ENCODE measurements around the gene ICE2. TPM values are rescaled to one million over a fixed set of nuclear protein-coding genes. Genes with fewer than 3 reads are reported as not detected.
A peak's percentile ranks its signal among the peaks of the same experiment; 100 is the strongest.

ICE2 gene, protein sequence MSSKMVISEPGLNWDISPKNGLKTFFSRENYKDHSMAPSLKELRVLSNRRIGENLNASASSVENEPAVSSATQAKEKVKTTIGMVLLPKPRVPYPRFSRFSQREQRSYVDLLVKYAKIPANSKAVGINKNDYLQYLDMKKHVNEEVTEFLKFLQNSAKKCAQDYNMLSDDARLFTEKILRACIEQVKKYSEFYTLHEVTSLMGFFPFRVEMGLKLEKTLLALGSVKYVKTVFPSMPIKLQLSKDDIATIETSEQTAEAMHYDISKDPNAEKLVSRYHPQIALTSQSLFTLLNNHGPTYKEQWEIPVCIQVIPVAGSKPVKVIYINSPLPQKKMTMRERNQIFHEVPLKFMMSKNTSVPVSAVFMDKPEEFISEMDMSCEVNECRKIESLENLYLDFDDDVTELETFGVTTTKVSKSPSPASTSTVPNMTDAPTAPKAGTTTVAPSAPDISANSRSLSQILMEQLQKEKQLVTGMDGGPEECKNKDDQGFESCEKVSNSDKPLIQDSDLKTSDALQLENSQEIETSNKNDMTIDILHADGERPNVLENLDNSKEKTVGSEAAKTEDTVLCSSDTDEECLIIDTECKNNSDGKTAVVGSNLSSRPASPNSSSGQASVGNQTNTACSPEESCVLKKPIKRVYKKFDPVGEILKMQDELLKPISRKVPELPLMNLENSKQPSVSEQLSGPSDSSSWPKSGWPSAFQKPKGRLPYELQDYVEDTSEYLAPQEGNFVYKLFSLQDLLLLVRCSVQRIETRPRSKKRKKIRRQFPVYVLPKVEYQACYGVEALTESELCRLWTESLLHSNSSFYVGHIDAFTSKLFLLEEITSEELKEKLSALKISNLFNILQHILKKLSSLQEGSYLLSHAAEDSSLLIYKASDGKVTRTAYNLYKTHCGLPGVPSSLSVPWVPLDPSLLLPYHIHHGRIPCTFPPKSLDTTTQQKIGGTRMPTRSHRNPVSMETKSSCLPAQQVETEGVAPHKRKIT
- total RNA-seq, result 10 to 100 TPM; 20.2 to 66.5 (median 28.7) TPM

GRCh38 chr15:60478566-60479360, at the start of gene ICE2:
ICE2 (minus strand) TSS chr15:60479142; CDS start chr15:60477977, 1,165 bp downstream.
- in situ Hi-C loops (cut with MboI; ENCODE audit: low pct_unique_long_range_greater_than_20kb in 2 of 9, low sequenced_read_pairs in 9 of 9, unreplicated experiment in 9 of 9), result no loop called here

GRCh38 chr15:60528530-60528929, 49.6 kb upstream of the ICE2 start:
- no peak for ATAC-seq (replicated peaks in 6 of 8)
- peaks cover 0 to 17% of the 10 kb centered on the region in 2 donors for H3K4me1 ChIP-seq (replicated peaks in 1 of 2)
- no peak overlapping the region for H3K27ac ChIP-seq
- no peak overlapping the region for H3K4me3 ChIP-seq
- in situ Hi-C loops (cut with MboI; ENCODE audit: low pct_unique_long_range_greater_than_20kb in 2 of 9, low sequenced_read_pairs in 9 of 9, unreplicated experiment in 9 of 9), result no loop called here
- WGBS, 10 experiments, result 75 to 100% (median 83%) methylated on average over 1 of the region's 1 CpG; no CpG with 5 or more reads in 7 of the 10 experiments

More at GRCh38 chr15:60478566-60479360, at the start of gene ICE2:
- peak; percentile 92 to 96 (median 94) for ATAC-seq (replicated peaks in 6 of 8)
- Histone ChIP-seq H3K4me3 (peak within 1 kb of the TSS; percentile 46 to 72 (median 58)), H3K4me1 (replicated peaks in 1 of 2) (peaks cover 11 to 27% of the 10 kb centered on the region in 2 donors), H3K27ac (peak within 1 kb of the TSS; percentile 87 to 94)
- WGBS, 10 experiments, result 0 to 3% (median 0%) methylated on average over 1 to 38 of the region's 57 CpGs; no CpG with 5 or more reads in 1 of the 10 experiments

DNA sequence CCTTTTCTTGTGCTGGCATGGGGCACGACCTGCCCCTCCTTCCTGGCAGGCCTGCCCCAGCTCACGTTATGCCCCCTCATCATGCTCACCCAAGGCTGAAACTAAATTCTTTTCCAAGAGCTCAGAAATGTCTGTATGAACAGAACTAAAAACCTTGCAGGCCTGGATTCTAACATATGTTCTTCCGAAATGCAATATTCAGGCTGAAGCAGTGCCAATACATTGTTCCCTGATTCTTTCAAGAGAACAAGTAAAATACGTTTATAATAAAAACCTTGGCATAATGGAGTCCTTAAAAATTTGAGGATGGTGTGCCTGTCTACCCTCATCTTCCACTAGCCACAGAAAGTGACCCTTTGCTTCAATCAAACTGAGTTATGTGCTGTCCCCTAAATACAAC, 48.5 kb upstream of the ICE2 start:
- no peak overlapping the region for H3K4me3 ChIP-seq
- ATAC-seq (replicated peaks in 6 of 8), result no peak
- no peak overlapping the region for H3K27ac ChIP-seq
- peaks cover 0 to 17% of the 10 kb centered on the region in 2 donors for H3K4me1 ChIP-seq (replicated peaks in 1 of 2)
- in situ Hi-C loops (cut with MboI; ENCODE audit: low pct_unique_long_range_greater_than_20kb in 2 of 9, low sequenced_read_pairs in 9 of 9, unreplicated experiment in 9 of 9), result no loop called here
- 73 to 100% (median 86%) methylated on average over 1 to 4 of the region's 4 CpGs; no CpG with 5 or more reads in 2 of the 10 experiments for WGBS, 10 experiments

- in situ Hi-C loops (cut with MboI; ENCODE audit: low pct_unique_long_range_greater_than_20kb in 2 of 9, low sequenced_read_pairs in 9 of 9, unreplicated experiment in 9 of 9), result no loop called here
- Histone ChIP-seq H3K4me3 (no peak overlapping the region), H3K4me1 (replicated peaks in 1 of 2) (peaks cover 0 to 10% of the 10 kb centered on the region in 2 donors), H3K27ac (no peak overlapping the region)
- peak in 7 of 8 experiments; percentile 23 to 97 (median 58) for ATAC-seq (replicated peaks in 6 of 8)
- WGBS, 10 experiments, result 0 to 100% (median 69%) methylated on average over 1 to 10 of the region's 10 CpGs
Measured at GRCh38 chr15:60526127-60526616, 47.2 kb upstream of the ICE2 start.

DNA sequence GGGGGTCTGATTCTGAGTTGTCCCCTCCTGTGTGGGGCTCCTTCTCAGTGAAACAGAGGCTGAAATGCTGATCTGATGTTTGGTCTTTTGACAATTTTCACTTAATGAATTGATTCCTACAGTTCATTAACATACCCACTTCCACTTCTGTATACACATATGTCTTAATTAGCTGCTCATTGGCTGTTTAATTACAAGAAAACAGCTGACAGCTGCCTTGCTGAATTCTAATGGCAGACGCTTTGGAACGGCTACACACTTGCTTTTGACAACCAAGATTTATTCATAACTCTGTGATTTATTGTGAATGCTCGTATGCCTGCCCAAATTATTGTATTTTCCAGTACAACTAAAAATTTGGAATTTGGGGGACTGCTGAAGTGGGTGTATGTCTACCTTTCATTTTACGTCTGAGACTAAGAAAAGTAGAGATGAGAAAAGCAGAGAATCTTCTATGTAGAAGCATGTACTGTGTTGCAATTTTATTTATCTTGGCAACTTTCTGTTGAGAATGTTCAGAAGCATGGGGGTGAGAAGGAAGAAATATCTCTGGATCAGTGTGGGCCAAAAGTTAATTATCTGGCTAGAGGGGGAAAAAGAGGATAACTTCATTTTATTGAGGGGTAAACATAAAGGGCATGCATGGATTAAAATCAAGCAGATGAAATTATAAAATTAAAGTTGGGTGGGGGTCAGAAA, 46.5 kb upstream of the ICE2 start:
- Histone ChIP-seq H3K4me1 (replicated peaks in 1 of 2) (peaks cover 0 to 10% of the 10 kb centered on the region in 2 donors), H3K4me3 (no peak overlapping the region), H3K27ac (no peak overlapping the region)
- in situ Hi-C loops (cut with MboI; ENCODE audit: low pct_unique_long_range_greater_than_20kb in 2 of 9, low sequenced_read_pairs in 9 of 9, unreplicated experiment in 9 of 9), result no loop called here
- peak in 1 of 8 experiments; percentile 2 for ATAC-seq (replicated peaks in 6 of 8)
- 38 to 100% (median 87%) methylated on average over 1 to 4 of the region's 4 CpGs for WGBS, 10 experiments

DNA sequence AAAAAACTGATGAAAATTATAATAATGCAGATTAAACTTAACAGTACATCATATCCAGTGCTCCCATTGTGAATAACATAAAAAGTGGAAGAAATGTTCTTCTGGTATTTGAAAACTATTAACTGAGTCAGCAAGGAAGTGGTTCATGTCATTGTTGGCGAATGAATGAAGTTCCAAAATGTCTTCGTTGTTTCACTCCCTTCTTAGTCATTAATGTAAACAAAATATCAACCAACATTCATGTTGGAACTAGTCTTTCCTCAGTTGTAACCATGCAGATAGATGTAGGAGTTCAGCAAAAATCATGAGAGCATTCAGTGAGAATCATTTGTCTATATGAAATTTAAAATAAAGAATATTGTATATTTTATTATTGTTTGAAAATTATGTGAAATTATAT, 44.1 kb upstream of the ICE2 start:
- in situ Hi-C loops (cut with MboI; ENCODE audit: low pct_unique_long_range_greater_than_20kb in 2 of 9, low sequenced_read_pairs in 9 of 9, unreplicated experiment in 9 of 9), result loop anchor here in 1 of 9 experiments (25.0 kb wide), 1 partner anchor 161 kb away; no protein-coding TSS in a partner anchor
- peaks cover 0 to 10% of the 10 kb centered on the region in 2 donors for H3K4me1 ChIP-seq (replicated peaks in 1 of 2)
- H3K27ac ChIP-seq, result no peak overlapping the region
- 0 to 72% (median 47%) methylated on average over 1 to 2 of the region's 2 CpGs; no CpG with 5 or more reads in 2 of the 10 experiments for WGBS, 10 experiments
- ATAC-seq (replicated peaks in 6 of 8), result no peak
- no peak overlapping the region for H3K4me3 ChIP-seq

DNA sequence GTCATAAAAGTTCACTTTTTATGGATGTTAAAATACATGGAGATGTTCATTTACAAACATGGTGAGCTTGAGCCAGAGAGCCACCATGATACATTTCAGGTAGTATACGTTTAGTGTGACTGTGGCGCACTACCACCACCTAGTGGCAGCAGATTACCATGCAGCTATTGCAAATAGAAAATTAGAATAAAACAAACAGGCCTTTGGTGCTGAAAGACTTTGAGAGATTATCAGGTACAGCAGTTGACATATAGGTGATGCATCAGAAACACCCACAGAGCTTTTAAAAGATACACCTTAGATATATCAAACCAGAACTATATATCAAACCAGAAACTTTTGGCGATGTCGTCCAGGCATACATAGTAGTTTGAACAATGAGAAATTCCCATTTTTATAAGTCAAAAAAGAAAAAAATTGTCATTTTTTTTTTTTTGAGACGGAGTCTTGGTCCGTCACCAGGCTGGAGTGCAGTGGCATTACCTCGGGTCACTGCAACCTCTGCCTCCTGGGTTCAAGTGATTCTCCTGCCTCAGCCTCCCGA, 42.0 kb upstream of the ICE2 start:
- H3K27ac ChIP-seq, result no peak overlapping the region
- peak in 5 of 8 experiments; percentile 42 to 77 (median 57) for ATAC-seq (replicated peaks in 6 of 8)
- H3K4me3 ChIP-seq, result no peak overlapping the region
- 0 to 100% (median 65%) methylated on average over 1 to 8 of the region's 8 CpGs for WGBS, 10 experiments
- in situ Hi-C loops (cut with MboI; ENCODE audit: low pct_unique_long_range_greater_than_20kb in 2 of 9, low sequenced_read_pairs in 9 of 9, unreplicated experiment in 9 of 9), result loop anchor here in 1 of 9 experiments (25.0 kb wide), 1 partner anchor 159 kb away; no protein-coding TSS in a partner anchor
- peaks cover 0 to 4% of the 10 kb centered on the region in 2 donors for H3K4me1 ChIP-seq (replicated peaks in 1 of 2)

- peak in 3 of 8 experiments; percentile 24 to 67 (median 64) for ATAC-seq (replicated peaks in 6 of 8)
- H3K4me3 ChIP-seq, result no peak overlapping the region
- in situ Hi-C loops (cut with MboI; ENCODE audit: low pct_unique_long_range_greater_than_20kb in 2 of 9, low sequenced_read_pairs in 9 of 9, unreplicated experiment in 9 of 9), result loop anchor here in 1 of 9 experiments (25.0 kb wide), 1 partner anchor 158 kb away; no protein-coding TSS in a partner anchor
- no peak overlapping the region for H3K27ac ChIP-seq
- no peaks in the 10 kb centered on the region for H3K4me1 ChIP-seq (replicated peaks in 1 of 2)
- WGBS, 10 experiments, result 37 to 96% (median 86%) methylated on average over 2 to 6 of the region's 6 CpGs
Measured at GRCh38 chr15:60520013-60520824, 41.3 kb upstream of the ICE2 start.

- 13 to 100% (median 83%) methylated on average over 1 of the region's 1 CpG; no CpG with 5 or more reads in 3 of the 10 experiments for WGBS, 10 experiments
- H3K4me3 ChIP-seq, result no peak overlapping the region
- no peak for ATAC-seq (replicated peaks in 6 of 8)
- H3K27ac ChIP-seq, result no peak overlapping the region
- no peaks in the 10 kb centered on the region for H3K4me1 ChIP-seq (replicated peaks in 1 of 2)
- in situ Hi-C loops (cut with MboI; ENCODE audit: low pct_unique_long_range_greater_than_20kb in 2 of 9, low sequenced_read_pairs in 9 of 9, unreplicated experiment in 9 of 9), result loop anchor here in 1 of 9 experiments (25.0 kb wide), 1 partner anchor 157 kb away; no protein-coding TSS in a partner anchor
Measured at GRCh38 chr15:60519218-60519617, 40.3 kb upstream of the ICE2 start.

DNA sequence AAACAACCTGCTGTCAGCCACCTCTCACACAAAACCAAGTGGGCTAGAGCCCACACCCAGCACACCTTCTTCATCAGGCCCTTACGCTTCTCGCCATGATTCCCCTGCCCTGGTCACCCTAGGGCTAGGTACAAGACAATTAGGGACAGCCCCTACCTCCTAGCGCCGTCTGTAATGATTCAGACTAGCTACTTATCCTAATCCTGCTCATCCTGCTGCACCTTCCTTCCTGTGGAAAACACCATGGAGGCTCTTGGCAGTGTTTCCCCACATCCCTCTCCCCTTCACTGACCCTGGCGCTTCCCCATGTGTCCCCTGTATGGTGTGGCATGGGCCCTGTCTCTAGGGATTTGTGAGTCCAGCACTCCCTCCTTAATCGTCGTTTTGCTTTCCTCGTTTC, 39.6 kb upstream of the ICE2 start:
- Histone ChIP-seq H3K4me3 (no peak overlapping the region), H3K4me1 (replicated peaks in 1 of 2) (no peaks in the 10 kb centered on the region), H3K27ac (no peak overlapping the region)
- ATAC-seq (replicated peaks in 6 of 8), result no peak
- 82 to 100% (median 93%) methylated on average over 1 to 5 of the region's 8 CpGs; no CpG with 5 or more reads in 4 of the 10 experiments for WGBS, 10 experiments
- in situ Hi-C loops (cut with MboI; ENCODE audit: low pct_unique_long_range_greater_than_20kb in 2 of 9, low sequenced_read_pairs in 9 of 9, unreplicated experiment in 9 of 9), result loop anchor here in 1 of 9 experiments (25.0 kb wide), 1 partner anchor 156 kb away; no protein-coding TSS in a partner anchor

All from motor neuron (in vitro differentiated cells).